Iris pigment epithelial cell (primary cell): ENCODE results near the gene TRAF5.
"Not testable (repeated sequence)": the region's sequence is repeated elsewhere in the genome, so short reads cannot be mapped to it uniquely, and the experiment has no call there.

Experiments used
- DNase-seq: peaks from one replicate; pipeline ENCODE4 v3.0.0-alpha.2; 2011; ENCODE audit warnings: low read depth

TRAF5 gene

DNA sequence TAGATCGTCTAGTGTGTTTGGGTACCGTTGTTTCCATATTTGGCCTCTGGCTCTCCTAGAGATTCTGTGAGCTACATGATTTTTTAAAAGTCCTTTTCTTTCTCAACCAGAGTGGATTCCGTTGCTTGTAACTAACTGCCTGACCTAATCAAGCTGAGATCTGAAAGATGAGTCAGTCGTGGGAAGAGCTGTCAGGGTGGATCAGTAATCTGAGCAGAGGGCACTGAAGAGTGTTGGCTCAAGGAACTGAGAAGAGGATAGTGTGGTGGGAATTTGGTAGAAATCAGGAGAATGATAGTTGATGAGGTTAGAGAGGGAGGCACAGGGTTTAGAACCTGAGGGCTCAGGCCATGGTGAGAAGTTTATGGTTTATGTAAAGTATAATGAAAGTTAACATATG lies 52.2 kb downstream of the TRAF5 start:
- peak; percentile 90 for DNase-seq

- no peak for DNase-seq
These were observed 52.8 kb downstream of the TRAF5 start for GRCh38 chr1:211379446-211379845.

GRCh38 chr1:211381481-211382181 lies 55.0 kb downstream of the TRAF5 start:
- DNase-seq, result no peak

GRCh38 chr1:211382182-211382713 lies 55.6 kb downstream of the TRAF5 start:
- no peak for DNase-seq

GRCh38 chr1:211382714-211383480 lies 56.3 kb downstream of the TRAF5 start:
- peak; percentile 93 for DNase-seq

DNA sequence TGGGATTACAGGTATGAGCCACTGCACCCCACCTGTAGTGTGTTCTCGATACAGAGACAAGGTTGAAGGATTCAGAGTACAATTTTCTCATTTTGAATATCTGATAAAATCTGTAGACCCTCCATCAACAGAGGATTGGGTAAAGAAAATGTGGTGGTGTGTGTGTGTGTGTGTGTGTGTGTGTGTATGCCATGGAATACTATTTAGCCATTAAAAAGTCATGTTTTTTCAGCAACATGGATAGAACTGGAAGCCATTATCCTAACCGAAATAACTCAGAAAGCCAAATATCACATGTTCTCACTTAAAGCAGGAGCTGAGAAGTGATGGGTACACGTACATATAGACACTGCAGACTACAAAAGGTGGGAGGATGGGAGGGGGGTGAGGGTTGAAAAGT lies 57.9 kb downstream of the TRAF5 start:
- DNase-seq, result no peak

DNA sequence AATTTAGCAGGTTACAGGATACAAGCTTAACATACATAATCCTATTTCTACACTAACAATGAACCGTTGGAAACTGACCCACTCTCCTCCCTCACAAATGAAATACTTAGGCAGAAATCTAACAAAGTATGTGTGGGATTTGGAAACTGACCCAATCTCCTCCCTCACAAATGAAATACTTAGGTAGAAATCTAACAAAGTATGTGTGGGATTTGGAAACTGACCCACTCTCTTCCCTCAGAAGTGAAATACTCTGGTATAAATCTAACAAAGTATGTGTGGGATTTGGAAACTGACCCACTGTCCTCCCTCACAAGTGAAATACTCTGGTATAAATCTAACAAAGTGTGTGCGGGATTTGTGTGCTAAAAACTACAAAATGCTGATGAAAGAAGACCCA lies 60.3 kb downstream of the TRAF5 start:
- DNase-seq, result peak; percentile 37

GRCh38 chr1:211390829-211391228 lies 64.2 kb downstream of the TRAF5 start:
- not testable (repeated sequence) for DNase-seq

GRCh38 chr1:211393203-211393602 lies 66.6 kb downstream of the TRAF5 start:
- DNase-seq, result no peak

DNA sequence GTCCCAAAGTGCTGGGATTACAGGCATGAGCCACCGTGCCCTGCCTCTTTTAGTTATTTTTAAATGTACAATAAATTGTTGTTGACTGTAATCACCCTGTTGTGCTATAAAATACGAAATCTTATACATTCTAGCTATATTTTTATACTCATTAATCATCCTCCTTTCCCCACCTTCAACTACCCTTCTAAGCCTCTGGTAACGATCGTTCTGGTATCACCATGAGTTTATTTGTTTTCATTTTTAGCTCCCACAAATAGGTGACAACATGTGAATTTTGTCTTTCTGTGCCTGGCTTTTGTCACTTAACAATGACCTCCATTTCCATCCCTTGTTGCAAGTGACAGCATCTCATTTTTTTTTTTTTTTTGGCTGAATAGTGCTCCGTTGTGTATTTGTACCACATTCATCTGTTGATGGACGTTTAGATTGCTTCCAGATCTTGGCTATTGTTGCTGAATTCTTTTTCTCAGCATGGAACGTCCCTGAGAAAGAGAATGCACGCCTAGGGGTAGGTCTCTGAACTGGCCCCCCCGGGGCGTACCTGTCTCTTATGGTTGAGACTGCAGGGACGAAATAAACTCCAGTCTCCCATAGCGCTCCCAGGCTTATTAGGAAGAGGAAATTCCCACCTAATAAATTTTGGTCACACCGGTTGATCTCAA lies 71.8 kb downstream of the TRAF5 start:
- DNase-seq, result not testable (repeated sequence)

- not testable (repeated sequence) for DNase-seq
These were observed 73.3 kb downstream of the TRAF5 start for GRCh38 chr1:211399851-211400393.

DNA sequence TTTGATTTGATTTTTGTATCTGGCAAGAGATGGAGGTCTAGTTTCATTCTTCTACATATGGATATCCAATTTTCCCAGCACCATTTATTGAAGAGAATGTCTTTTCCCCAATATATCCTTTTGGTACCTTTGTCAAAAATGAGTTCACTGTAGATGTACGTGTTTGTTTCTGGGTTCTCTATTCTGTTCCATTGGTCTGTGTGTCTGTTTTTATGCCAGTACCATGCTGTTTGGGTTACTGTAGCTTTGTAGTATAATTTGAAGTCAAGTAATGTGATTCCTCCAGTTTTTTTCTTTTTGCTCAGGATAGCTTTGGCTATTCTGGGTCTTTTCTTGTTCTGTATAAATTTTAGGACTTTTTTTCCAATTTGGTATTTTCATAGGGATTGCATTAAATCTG lies 75.1 kb downstream of the TRAF5 start:
- not testable (repeated sequence) for DNase-seq

DNA sequence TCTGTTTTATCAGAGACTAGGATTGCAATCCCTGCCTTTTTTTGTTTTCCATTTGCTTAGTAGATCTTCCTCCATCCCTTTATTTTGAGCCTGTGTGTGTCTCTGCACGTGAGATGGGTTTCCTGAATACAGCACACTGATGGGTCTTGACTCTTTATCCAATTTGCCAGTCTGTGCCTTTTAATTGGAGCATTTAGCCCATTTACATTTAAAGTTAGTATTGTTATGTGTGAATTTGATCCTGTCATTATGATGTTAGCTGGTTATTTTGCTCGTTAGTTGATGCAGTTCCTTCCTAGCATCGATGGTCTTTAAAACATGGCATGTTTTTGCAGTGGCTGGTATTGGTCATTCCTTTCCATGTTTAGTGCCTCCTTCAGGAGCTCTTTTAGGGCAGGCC lies 79.5 kb downstream of the TRAF5 start:
- not testable (repeated sequence) for DNase-seq

- DNase-seq, result not testable (repeated sequence)
These were observed 81.1 kb downstream of the TRAF5 start for GRCh38 chr1:211407749-211408148.

- DNase-seq, result no peak
These were observed 85.0 kb downstream of the TRAF5 start for GRCh38 chr1:211411639-211412038.

DNA sequence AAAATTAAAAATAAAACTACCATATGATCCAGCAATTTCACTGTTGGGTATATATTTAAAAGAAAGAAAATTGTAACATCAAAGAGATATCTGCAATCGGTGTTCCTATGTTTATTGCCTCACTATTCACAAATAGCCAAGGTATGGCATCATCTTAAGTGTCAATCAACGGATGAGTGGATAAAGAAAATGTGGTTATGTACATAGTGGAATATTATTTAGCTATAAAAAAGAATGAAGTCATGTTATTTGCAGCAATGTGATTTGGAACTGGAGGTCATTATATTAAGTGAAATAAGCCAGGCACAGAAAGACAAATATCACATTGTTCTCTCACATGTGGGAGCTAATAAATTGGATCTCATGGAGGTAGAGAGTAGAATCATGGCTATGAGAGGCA lies 89.1 kb downstream of the TRAF5 start:
- DNase-seq, result no peak

DNA sequence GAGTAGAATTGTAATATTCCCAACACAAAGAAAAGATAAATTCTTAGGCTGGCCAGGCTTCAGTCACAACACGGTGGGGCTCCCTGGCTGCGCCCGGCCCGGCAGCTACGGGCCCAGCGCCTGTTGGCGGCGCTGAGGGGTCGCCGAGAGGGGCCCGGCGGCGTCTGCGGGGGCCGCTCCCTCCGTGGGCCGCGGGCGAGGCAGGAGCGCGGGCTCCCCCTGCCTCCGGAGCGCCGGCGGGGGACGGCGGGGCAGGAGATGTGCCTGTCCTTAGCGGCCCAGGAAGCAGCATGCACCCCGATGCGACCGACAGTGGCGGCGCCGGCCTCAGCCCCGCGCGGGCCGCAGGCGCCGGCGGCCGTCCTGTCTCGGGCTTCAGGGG lies 89.6 kb downstream of the TRAF5 start:
- DNase-seq, result not testable (repeated sequence)

DNA sequence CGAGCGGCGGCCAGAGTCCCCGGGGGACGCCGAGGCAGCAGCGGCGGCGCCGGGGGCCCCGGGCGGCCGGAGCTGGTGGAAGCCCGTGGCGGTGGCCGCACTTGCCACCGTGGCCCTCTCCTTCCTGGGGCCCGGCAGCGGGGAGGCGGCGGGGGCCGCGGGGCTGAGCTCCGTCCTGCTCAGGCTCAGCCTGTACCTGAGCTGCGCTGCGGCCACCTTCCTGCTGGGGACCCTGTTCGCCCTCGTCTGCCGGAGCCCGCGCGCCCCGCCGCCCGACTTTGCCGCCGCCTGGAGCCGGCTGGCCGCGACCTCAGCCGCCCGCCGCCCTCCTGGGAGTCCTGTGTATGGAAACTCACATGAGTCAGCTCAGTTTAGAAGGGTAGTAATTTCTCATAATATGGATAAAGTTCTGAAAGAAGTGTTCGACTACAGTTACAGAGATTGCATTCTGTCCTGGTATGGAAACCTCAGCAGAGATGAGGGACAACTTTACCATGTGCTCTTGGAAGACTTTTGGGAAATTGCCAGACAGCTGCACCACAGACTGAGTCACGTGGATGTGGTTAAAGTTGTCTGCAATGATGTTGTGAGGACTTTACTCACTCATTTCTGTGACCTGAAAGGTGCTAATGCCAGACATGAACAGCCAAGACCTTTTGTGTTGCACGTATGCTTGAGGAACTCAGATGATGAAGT lies 90.1 kb downstream of the TRAF5 start:
- peak; percentile 61 for DNase-seq

DNA sequence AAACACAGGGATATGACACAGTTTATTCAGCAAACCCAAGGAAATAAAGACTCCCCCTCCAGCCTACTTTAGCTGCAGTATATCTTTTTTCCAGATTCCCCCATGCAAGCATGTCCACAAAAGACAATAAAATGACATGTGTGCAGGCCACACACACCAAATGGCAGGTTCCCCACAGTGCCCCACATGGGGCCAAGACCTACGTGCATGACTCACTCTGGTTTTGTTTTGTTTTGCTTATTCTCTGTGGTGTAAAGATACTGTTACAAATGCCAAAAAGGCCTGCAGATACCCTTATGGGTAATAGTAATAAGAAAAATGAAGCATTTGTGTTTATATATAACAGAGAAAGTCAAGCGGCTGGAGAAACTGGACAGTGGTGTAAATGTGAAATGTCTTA lies 93.8 kb downstream of the TRAF5 start:
- peak; percentile 43 for DNase-seq

DNA sequence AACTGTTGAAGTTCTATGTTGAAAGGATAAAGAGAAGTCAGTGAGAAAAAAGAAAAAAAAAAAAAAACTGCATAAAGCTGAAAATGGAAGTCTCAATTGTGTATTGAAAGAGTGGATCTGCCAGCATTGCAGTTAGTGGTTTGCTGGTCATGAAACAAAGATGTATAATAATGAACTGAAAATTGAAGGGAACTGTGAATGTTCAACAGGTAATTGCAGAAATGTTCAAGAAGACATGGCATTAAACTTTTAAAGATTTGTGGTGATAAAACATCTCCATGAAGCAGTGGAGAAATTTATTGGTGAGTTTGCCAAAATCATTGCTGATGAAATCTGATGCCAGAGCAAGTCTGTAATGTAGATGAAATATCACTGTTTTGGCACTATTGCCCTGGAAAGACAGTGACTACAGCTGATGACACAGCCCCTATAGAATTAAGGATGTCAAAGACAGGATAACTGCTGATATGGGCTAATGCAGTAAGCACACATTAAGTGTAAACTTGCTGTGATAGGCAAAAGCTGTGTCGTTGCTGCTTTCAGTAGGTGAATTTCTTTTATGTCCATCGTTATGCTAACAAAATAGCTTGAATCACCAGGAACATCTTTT lies 94.3 kb downstream of the TRAF5 start:
- DNase-seq, result peak; percentile 3

DNA sequence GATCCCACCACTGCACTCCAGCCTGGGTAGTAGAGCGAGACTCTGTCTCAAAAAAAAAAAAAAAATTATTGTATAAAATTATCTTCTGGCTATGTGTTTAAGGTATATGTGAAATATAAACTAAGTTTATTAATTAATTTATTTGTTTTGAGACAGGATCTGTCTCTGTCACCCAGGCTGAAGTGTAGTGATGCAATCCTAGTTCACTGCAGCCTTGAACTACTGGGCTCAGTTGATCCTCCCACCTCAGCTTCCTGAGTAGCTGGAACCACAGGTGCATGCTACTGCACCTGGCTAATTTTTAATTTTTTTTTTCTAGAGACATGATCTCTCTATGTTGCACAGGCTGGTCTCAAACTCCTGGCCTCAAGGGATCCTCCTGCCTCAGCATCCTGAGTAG lies 97.4 kb downstream of the TRAF5 start:
- no peak for DNase-seq
